ENCODE results near the gene PLEKHM3. TPM values are rescaled to one million over a fixed set of nuclear protein-coding genes. Genes with fewer than 3 reads are reported as not detected.

Gene PLEKHM3
- total RNA-seq, 6 donors from 2014 or later: 16.4 to 56.3 (median 28.6) TPM

GRCh38 chr2:207978177-207978948 is 47.0 kb downstream of the PLEKHM3 start:
- Histone ChIP-seq H3K36me3 (peaks cover 0 to 12% (median 8%) of the 10 kb centered on the region in 4 donors), H3K9me3 (no peaks in the 10 kb centered on the region), H3K4me3 (no peak overlapping the region), H3K4me1 (peaks cover 0 to 11% (median 4%) of the 10 kb centered on the region in 4 donors), H3K27me3 (no peaks in the 10 kb centered on the region), H3K27ac (no peak overlapping the region)
- 91 to 97% methylated on average over 12 of the region's 12 CpGs for WGBS, 2 donors
- ATAC-seq (ENCODE audit: low FRiP score in 2 of 2) (no peak), DNase-seq (no peak)
- no peak for TF ChIP-seq POLR2AphosphoS5 (IDR thresholded peaks at IDR 0.05)
- no peak for TF ChIP-seq CTCF (IDR thresholded peaks at IDR 0.05)
- TF ChIP-seq POLR2A (IDR thresholded peaks at IDR 0.05): no peak
- no peak for TF ChIP-seq EP300 (IDR thresholded peaks at IDR 0.05)

DNA sequence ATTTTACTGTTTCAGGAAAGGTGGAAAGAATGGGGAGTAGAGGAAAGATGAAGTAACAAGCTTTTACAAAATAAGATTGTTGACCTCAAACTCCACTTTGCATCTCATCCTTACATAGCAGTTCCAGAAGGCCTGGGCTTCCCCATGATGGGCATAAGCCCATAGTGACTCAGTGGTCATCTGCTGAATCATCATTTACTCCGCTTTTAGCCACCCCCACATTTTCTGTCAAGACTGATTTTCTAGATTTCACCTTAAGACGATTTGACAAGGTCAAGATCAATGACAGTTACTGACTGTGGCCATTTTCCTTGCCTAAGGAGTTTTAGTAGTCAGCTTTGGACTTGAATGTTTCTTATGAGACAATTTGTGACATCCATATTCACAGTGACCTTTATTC is 49.4 kb downstream of the PLEKHM3 start:
- Histone ChIP-seq H3K4me1 (peaks cover 0 to 10% (median 6%) of the 10 kb centered on the region in 4 donors), H3K9me3 (no peaks in the 10 kb centered on the region), H3K36me3 (peaks cover 0 to 12% (median 8%) of the 10 kb centered on the region in 4 donors), H3K27ac (no peak overlapping the region), H3K4me3 (no peak overlapping the region), H3K27me3 (no peaks in the 10 kb centered on the region)
- ATAC-seq (ENCODE audit: low FRiP score in 2 of 2) (no peak), DNase-seq (no peak)
- no peak for TF ChIP-seq POLR2A (IDR thresholded peaks at IDR 0.05)
- TF ChIP-seq POLR2AphosphoS5 (IDR thresholded peaks at IDR 0.05): no peak
- no peak for TF ChIP-seq EP300 (IDR thresholded peaks at IDR 0.05)
- TF ChIP-seq CTCF (IDR thresholded peaks at IDR 0.05): no peak
- 76 to 90% methylated on average over 2 of the region's 2 CpGs for WGBS, 2 donors

- ATAC-seq (ENCODE audit: low FRiP score in 2 of 2): peak; percentile 86 to 93
- DNase-seq: peak in 1 of 2 donors; percentile 68
- WGBS, 2 donors: 47 to 68% methylated on average over 5 of the region's 5 CpGs
- H3K36me3 ChIP-seq: peaks cover 0 to 12% (median 8%) of the 10 kb centered on the region in 4 donors
- H3K9me3 ChIP-seq: no peaks in the 10 kb centered on the region
- no peaks in the 10 kb centered on the region for H3K27me3 ChIP-seq
- peaks cover 5 to 27% (median 18%) of the 10 kb centered on the region in 4 donors for H3K4me1 ChIP-seq
- H3K4me3 ChIP-seq: no peak overlapping the region
- TF ChIP-seq CTCF (IDR thresholded peaks at IDR 0.05): peak in 1 of 6 experiments; percentile 4
- TF ChIP-seq EP300 (IDR thresholded peaks at IDR 0.05): peak in 3 of 4 donors; percentile 52 to 95 (median 81)
- peak in 1 of 4 donors; percentile 41 for TF ChIP-seq POLR2A (IDR thresholded peaks at IDR 0.05)
- peak; percentile 67 to 76 for TF ChIP-seq POLR2AphosphoS5 (IDR thresholded peaks at IDR 0.05)
- peak overlapping the region in 3 of 4 donors; percentile 64 to 66 (median 64) for H3K27ac ChIP-seq
Measured at GRCh38 chr2:207974216-207974605, 51.1 kb downstream of the PLEKHM3 start.

- ATAC-seq (ENCODE audit: low FRiP score in 2 of 2): no peak
- H3K9me3 ChIP-seq: no peaks in the 10 kb centered on the region
- no peak overlapping the region for H3K27ac ChIP-seq
- H3K27me3 ChIP-seq: no peaks in the 10 kb centered on the region
- TF ChIP-seq POLR2A (IDR thresholded peaks at IDR 0.05) (no peak), EP300 (IDR thresholded peaks at IDR 0.05) (no peak), CTCF (IDR thresholded peaks at IDR 0.05) (no peak), POLR2AphosphoS5 (IDR thresholded peaks at IDR 0.05) (no peak)
- peaks cover 5 to 29% (median 20%) of the 10 kb centered on the region in 4 donors for H3K4me1 ChIP-seq
- no peak for DNase-seq
- H3K36me3 ChIP-seq: peaks cover 0 to 2% (median 0%) of the 10 kb centered on the region in 4 donors
- H3K4me3 ChIP-seq: no peak overlapping the region
Measured at GRCh38 chr2:207970826-207971180, 54.5 kb downstream of the PLEKHM3 start.
